ENCODE data around the gene ARFGAP3. TPM values are rescaled to one million over a fixed set of nuclear protein-coding genes. Genes with fewer than 3 reads are reported as not detected.

ARFGAP3 gene
- polyA plus RNA-seq, 1 of the 3 experiments (the other 2 are of a cell fraction), result 12.6 TPM

DNA sequence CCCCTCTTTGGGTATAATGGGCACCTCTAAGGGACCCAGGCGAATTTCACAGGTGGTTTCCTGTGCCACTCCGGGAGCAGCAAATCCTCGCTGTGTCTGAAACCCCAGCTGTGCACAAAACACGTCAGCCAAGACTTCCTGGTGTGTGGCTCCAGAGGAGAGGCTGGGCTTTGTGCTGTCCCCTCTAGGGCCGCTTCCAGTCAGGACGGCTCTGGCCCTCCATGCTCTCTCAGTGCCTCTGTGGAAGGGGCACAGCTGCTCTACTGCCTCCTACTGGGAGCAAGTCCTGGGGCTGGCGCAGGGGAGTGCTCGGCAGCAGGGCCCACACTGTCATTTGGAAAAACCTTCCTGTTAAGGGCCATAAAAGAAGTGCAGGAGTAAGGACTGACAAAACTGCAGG, 23.7 kb upstream of the ARFGAP3 start:
- POLR2A ChIA-PET, result no interaction called here
- Histone ChIP-seq H3K9ac (no peak overlapping the region), H3F3A (replicated peaks; ENCODE audit: insufficient read depth) (no peaks in the 10 kb centered on the region), H4K20me1 (ENCODE audit: insufficient read depth) (no peaks in the 10 kb centered on the region), H3K9me3 (no peaks in the 10 kb centered on the region), H3K27me3 (ENCODE audit: insufficient read depth) (no peaks in the 10 kb centered on the region), H3K4me3 (ENCODE audit: low read depth in 2 of 2, low read length in 1 of 2) (no peak overlapping the region), H3K9me2 (no peaks in the 10 kb centered on the region), H3K27ac (ENCODE audit: low read depth in 2 of 2, low read length in 1 of 2) (no peak overlapping the region), H2AFZ (ENCODE audit: low read depth) (no peak overlapping the region), H3K4me1 (ENCODE audit: control insufficient read depth in 1 of 2, insufficient read depth in 2 of 2, low read depth in 1 of 2, low read length in 1 of 2) (no peaks in the 10 kb centered on the region), H3K4me2 (no peak overlapping the region), H3K36me3 (replicated peaks in 1 of 2; ENCODE audit: control insufficient read depth in 1 of 2, insufficient read depth in 2 of 2, low read length in 1 of 2) (peaks cover 0 to 28% of the 10 kb centered on the region in 2 experiments), H3K79me2 (ENCODE audit: insufficient read depth) (no peaks in the 10 kb centered on the region)
- WGBS (ENCODE audit: low lambda C conversion rate), result no CpG with 5 or more reads among the region's 8 CpGs
- CTCF ChIA-PET, result interaction anchor here (0.6 kb wide), 1 partner anchor 13 kb away, joined by 3 read pairs; no protein-coding TSS in a partner anchor
- TF ChIP-seq EZH2phosphoT487 (IDR thresholded peaks at IDR 0.05; ENCODE audit: borderline replicate concordance, low read depth), result no peak
- TF ChIP-seq, protein P1, sequence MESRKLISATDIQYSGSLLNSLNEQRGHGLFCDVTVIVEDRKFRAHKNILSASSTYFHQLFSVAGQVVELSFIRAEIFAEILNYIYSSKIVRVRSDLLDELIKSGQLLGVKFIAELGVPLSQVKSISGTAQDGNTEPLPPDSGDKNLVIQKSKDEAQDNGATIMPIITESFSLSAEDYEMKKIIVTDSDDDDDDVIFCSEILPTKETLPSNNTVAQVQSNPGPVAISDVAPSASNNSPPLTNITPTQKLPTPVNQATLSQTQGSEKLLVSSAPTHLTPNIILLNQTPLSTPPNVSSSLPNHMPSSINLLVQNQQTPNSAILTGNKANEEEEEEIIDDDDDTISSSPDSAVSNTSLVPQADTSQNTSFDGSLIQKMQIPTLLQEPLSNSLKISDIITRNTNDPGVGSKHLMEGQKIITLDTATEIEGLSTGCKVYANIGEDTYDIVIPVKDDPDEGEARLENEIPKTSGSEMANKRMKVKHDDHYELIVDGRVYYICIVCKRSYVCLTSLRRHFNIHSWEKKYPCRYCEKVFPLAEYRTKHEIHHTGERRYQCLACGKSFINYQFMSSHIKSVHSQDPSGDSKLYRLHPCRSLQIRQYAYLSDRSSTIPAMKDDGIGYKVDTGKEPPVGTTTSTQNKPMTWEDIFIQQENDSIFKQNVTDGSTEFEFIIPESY (IDR thresholded peaks at IDR 0.05; ENCODE audit: borderline replicate concordance, low read depth), result no peak
- TF ChIP-seq, protein P2, sequence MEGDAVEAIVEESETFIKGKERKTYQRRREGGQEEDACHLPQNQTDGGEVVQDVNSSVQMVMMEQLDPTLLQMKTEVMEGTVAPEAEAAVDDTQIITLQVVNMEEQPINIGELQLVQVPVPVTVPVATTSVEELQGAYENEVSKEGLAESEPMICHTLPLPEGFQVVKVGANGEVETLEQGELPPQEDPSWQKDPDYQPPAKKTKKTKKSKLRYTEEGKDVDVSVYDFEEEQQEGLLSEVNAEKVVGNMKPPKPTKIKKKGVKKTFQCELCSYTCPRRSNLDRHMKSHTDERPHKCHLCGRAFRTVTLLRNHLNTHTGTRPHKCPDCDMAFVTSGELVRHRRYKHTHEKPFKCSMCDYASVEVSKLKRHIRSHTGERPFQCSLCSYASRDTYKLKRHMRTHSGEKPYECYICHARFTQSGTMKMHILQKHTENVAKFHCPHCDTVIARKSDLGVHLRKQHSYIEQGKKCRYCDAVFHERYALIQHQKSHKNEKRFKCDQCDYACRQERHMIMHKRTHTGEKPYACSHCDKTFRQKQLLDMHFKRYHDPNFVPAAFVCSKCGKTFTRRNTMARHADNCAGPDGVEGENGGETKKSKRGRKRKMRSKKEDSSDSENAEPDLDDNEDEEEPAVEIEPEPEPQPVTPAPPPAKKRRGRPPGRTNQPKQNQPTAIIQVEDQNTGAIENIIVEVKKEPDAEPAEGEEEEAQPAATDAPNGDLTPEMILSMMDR (IDR thresholded peaks at IDR 0.05), result peak; percentile 17; the same call in 1 of the 2 replicates
- TF ChIP-seq POLR2AphosphoS5 (IDR thresholded peaks at IDR 0.05; ENCODE audit: low read depth, low read length), result no peak
- DNase-seq, result no peak

DNA sequence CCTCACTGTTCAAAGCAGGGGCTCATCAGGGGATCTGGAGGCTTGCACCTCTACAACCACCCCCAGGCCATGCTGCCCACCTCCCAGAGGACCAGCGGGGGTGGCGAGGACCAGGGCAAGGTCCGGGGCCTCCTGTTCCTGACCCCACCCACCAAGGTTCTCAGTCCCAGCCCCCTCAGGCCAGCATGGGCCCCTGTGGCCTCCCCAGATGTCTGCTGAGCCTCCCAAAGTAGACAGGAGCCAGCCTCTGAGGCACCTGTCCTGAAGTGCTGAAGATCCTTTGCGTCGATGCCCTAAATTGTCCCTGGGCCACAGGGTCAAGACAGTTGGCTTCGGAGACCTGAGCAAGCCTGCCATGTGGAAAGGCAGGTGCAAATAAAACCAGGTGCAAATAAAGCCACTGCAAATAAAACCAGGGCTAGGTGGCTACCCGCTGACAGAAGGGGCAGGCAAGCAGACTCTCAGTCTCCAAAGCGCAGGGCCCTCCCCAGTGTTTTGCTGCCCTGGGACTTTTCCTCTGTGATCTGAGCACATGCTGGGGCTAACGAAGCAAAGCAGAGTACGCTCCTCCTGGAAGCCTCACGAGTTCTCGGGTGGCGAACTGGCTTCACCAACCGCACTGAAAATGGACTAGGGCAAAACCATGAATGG, 22.4 kb upstream of the ARFGAP3 start:
- H3K4me1 ChIP-seq (ENCODE audit: control insufficient read depth in 1 of 2, insufficient read depth in 2 of 2, low read depth in 1 of 2, low read length in 1 of 2), result no peaks in the 10 kb centered on the region
- WGBS (ENCODE audit: low lambda C conversion rate), result 83% methylated on average over 6 of the region's 14 CpGs
- no peak overlapping the region for H3K9ac ChIP-seq
- TF ChIP-seq, protein P3, sequence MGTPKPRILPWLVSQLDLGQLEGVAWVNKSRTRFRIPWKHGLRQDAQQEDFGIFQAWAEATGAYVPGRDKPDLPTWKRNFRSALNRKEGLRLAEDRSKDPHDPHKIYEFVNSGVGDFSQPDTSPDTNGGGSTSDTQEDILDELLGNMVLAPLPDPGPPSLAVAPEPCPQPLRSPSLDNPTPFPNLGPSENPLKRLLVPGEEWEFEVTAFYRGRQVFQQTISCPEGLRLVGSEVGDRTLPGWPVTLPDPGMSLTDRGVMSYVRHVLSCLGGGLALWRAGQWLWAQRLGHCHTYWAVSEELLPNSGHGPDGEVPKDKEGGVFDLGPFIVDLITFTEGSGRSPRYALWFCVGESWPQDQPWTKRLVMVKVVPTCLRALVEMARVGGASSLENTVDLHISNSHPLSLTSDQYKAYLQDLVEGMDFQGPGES (IDR thresholded peaks at IDR 0.05; ENCODE audit: low read depth, low read length), result no peak
- TF ChIP-seq YY1 (IDR thresholded peaks at IDR 0.05; ENCODE audit: low read depth) (no peak), SMC3 (IDR thresholded peaks at IDR 0.05; ENCODE audit: low read depth, low read length) (no peak), NRF1 (IDR thresholded peaks at IDR 0.05; ENCODE audit: low read depth, low read length) (no peak), JUND (IDR thresholded peaks at IDR 0.05) (no peak), RAD21 (IDR thresholded peaks at IDR 0.05; ENCODE audit: low read length) (no peak)
- TF ChIP-seq, protein P4, sequence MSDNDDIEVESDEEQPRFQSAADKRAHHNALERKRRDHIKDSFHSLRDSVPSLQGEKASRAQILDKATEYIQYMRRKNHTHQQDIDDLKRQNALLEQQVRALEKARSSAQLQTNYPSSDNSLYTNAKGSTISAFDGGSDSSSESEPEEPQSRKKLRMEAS (IDR thresholded peaks at IDR 0.05; ENCODE audit: low read depth), result no peak
- TF ChIP-seq, protein P5, sequence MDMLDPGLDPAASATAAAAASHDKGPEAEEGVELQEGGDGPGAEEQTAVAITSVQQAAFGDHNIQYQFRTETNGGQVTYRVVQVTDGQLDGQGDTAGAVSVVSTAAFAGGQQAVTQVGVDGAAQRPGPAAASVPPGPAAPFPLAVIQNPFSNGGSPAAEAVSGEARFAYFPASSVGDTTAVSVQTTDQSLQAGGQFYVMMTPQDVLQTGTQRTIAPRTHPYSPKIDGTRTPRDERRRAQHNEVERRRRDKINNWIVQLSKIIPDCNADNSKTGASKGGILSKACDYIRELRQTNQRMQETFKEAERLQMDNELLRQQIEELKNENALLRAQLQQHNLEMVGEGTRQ (IDR thresholded peaks at IDR 0.05; ENCODE audit: borderline replicate concordance, low read depth, low read length), result no peak
- TF ChIP-seq, protein P6, sequence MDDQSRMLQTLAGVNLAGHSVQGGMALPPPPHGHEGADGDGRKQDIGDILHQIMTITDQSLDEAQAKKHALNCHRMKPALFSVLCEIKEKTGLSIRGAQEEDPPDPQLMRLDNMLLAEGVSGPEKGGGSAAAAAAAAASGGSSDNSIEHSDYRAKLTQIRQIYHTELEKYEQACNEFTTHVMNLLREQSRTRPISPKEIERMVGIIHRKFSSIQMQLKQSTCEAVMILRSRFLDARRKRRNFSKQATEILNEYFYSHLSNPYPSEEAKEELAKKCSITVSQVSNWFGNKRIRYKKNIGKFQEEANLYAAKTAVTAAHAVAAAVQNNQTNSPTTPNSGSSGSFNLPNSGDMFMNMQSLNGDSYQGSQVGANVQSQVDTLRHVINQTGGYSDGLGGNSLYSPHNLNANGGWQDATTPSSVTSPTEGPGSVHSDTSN (IDR thresholded peaks at IDR 0.05), result no peak
- H3K27ac ChIP-seq (ENCODE audit: low read depth in 2 of 2, low read length in 1 of 2), result no peak overlapping the region
- H3K79me2 ChIP-seq (ENCODE audit: insufficient read depth), result no peaks in the 10 kb centered on the region
- H3K27me3 ChIP-seq (ENCODE audit: insufficient read depth), result no peaks in the 10 kb centered on the region
- CTCF ChIA-PET, result no interaction called here
- H3K9me2 ChIP-seq, result no peaks in the 10 kb centered on the region
- H4K20me1 ChIP-seq (ENCODE audit: insufficient read depth), result no peaks in the 10 kb centered on the region
- no peak overlapping the region for H3K4me3 ChIP-seq (ENCODE audit: low read depth in 2 of 2, low read length in 1 of 2)
- POLR2A ChIA-PET, result no interaction called here
- peaks cover 0 to 28% of the 10 kb centered on the region in 2 experiments for H3K36me3 ChIP-seq (replicated peaks in 1 of 2; ENCODE audit: control insufficient read depth in 1 of 2, insufficient read depth in 2 of 2, low read length in 1 of 2)
- H3F3A ChIP-seq (replicated peaks; ENCODE audit: insufficient read depth), result no peaks in the 10 kb centered on the region
- no peaks in the 10 kb centered on the region for H3K9me3 ChIP-seq
- no peak overlapping the region for H2AFZ ChIP-seq (ENCODE audit: low read depth)
- DNase-seq, result no peak
- no peak overlapping the region for H3K4me2 ChIP-seq

Measured in SK-N-SH (cell line).